Measurements from ENCODE around the gene ITGB7.
A peak's percentile ranks its signal among the peaks of the same experiment; 100 is the strongest.
"Not testable (repeated sequence)": the region's sequence is repeated elsewhere in the genome, so short reads cannot be mapped to it uniquely, and the experiment has no call there.

Gene ITGB7

DNA sequence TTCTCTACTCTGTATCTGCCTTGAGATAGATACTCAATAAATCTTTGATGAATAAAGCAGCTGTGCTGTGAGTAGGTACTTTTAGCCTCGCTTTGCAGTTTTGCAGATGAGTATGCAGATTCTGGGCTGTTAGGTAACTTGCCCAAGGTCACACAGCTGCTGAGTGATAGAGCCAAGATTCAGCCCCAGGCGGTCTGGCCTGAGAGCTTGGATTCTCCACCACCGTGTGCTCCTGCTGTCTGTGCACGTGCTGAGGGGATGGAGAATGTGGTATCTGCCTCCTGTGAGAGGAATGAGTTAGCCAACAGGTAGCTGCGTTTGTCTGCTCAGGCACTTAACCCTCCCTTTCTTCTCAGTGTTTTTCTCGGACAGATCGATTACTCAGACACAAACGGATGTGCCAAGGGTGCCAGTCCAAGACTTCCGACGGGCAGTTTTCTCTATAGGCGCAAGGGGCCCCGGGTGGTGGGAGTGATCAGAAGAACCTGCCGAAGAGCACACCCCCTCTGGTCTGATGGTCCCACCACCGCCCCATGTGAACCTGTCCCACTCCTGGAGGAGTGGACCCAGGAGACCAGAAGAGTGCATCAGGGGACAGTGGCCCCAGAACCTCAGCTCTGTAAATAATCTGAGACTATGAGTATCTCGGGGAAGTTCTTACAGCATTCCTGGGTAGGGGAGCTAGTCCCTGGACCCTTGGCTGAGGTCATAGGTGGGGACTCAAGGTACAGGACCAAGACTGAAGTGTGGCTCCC, 19.7 kb downstream of the ITGB7 start:
- Histone ChIP-seq H3K27ac (peak overlapping the region in 1 of 21 experiments; percentile 22), H3K4me3 (no peak overlapping the region)

GRCh38 chr12:53186745-53187144, 20.3 kb downstream of the ITGB7 start:
- Histone ChIP-seq H3K27ac (no peak overlapping the region), H3K4me3 (no peak overlapping the region)

- H3K4me3 ChIP-seq: no peak overlapping the region
- no peak overlapping the region for H3K27ac ChIP-seq
Observed at GRCh38 chr12:53185582-53186153, 21.4 kb downstream of the ITGB7 start.

DNA sequence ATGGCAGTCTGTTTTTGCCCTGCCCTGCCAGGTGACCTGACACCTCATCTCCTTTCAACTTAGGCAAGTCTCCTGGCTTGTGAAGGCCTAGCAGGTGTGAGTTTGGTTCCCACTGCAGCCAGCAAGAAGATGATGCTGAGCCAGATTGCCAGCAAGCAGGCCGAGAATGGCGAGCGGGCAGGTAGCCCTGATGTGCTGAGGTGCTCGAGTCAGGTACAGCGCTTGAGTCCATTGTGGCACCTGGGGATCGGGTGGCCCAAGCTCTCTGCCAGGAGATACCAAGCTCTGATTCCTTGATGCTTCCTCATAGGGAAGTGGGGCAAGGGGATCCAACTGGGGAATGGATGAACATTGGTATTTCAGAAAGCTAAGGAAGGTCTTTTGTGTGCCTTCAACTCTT, 22.2 kb downstream of the ITGB7 start:
- no peak overlapping the region for H3K4me3 ChIP-seq

GRCh38 chr12:53182903-53183302, 24.1 kb downstream of the ITGB7 start:
- H3K4me3 ChIP-seq: no peak overlapping the region
- peak overlapping the region in 1 of 21 experiments; percentile 14 for H3K27ac ChIP-seq

More for the DNA sequence above, 22.2 kb downstream of the ITGB7 start:
- no peak overlapping the region for H3K27ac ChIP-seq

DNA sequence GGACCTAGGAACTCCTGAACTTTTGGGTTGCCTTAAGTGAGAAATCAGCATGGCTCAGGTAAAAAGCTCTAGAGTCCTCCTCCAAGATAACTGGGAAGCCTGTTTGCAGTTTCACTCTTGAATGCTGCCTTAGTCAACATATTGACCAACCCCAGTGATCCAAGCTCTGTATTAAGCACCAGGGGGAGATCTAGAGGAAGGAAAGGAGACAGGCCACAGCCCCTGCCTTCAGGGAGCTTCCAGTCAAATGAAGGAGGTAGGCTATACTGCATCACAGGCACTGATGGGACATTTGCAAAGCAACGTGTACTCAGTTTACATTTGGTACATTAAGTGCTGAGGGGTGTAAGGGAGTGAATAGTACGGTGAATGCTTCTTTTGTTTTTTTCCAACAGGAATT, 25.1 kb downstream of the ITGB7 start:
- H3K27ac ChIP-seq: peak overlapping the region in 5 of 21 experiments; percentile 87 to 98 (median 95)
- peak overlapping the region in 1 of 7 experiments; percentile 76 for H3K4me3 ChIP-seq

- peak overlapping the region; percentile 79 to 98 (median 93) for H3K27ac ChIP-seq
- H3K4me3 ChIP-seq: peak overlapping the region; percentile 60 to 87 (median 74)
Observed at GRCh38 chr12:53180931-53181645, 26.0 kb downstream of the ITGB7 start.

GRCh38 chr12:53180220-53180930, 26.7 kb downstream of the ITGB7 start, which contains the start of the genes CSAD and ZNF740:
CSAD (minus strand) TSS chr12:53180925; CDS start chr12:53173470, 7,455 bp downstream.
ZNF740 (plus strand) TSS chr12:53180722; CDS start chr12:53181984, 1,262 bp downstream.
- H3K27ac ChIP-seq: peak within 1 kb of the TSS; percentile 79 to 98 (median 93)
- peak within 1 kb of the TSS; percentile 60 to 87 (median 74) for H3K4me3 ChIP-seq

DNA sequence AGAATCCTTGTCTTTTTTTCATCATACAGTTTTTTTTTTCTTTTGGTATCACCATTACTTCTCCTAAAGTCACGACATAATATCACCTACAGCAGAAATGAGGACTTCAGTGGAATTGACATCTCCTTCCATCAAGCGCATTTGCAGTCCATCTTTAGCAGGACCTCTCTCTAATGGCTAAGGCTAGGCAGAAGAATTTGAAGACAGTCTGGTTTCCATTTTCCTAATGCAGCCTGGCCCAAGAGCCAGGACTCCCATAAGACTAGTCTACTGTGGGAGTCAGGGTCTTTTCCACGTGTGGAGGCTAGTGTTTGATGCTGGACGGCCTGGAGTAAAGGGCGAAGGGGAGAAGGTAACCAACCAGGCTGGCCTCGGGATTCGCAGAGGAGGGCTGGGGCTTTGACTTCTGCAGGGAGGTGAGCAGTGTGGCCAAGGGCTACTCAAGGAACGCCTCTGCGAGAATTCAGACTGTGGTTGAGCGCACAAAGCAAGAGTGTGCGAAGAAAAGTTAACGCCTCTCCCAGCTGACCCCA, 27.3 kb downstream of the ITGB7 start:
- H3K27ac ChIP-seq: peak overlapping the region; percentile 59 to 98 (median 93)
- peak overlapping the region; percentile 60 to 87 (median 74) for H3K4me3 ChIP-seq

DNA sequence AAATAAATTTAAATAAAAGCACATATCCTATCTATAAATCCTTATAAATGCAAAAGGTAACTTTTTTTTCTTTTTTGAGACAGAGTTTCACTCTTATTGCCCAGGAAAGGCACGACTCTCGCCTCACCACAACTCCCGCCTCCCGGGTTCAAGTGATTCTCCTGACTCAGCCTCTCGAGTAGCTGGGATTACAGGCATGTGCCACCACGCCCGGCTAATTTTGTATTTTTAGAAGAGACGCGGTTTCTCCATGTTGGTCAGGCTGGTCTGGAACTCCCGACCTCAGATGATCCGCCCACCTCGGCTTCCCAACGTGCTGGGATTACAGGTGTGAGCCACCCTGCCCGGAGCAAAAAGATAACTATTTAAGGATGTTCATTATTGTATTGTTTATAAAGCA, 28.2 kb downstream of the ITGB7 start:
- not testable (repeated sequence) for H3K4me3 ChIP-seq
- H3K27ac ChIP-seq: peak overlapping the region in 1 of 21 experiments; percentile 98

DNA sequence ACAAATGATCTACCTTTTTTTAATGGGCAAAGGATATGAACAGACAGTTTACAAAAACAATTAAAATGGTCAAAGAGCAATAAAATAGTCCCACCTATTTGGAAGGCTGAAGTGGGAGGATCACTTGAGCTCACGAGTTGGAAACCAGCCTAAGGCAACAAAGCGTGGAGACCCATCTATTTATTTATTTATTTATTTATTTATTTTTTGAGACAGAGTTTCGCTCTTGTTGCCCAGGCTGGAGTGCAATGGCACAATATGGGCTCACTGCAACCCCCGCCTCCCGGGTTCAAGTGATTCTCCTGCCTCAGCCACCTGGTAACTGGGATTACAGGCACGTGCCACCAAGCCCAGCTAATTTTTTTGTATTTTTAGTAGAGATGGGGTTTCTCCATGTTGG, 29.6 kb downstream of the ITGB7 start:
- not testable (repeated sequence) for H3K4me3 ChIP-seq, H3K27ac ChIP-seq

GRCh38 chr12:53176750-53177149, 30.3 kb downstream of the ITGB7 start:
- Histone ChIP-seq H3K27ac (no peak overlapping the region), H3K4me3 (no peak overlapping the region)

GRCh38 chr12:53174881-53175491, 32.1 kb downstream of the ITGB7 start:
- Histone ChIP-seq H3K27ac (no peak overlapping the region), H3K4me3 (no peak overlapping the region)

DNA sequence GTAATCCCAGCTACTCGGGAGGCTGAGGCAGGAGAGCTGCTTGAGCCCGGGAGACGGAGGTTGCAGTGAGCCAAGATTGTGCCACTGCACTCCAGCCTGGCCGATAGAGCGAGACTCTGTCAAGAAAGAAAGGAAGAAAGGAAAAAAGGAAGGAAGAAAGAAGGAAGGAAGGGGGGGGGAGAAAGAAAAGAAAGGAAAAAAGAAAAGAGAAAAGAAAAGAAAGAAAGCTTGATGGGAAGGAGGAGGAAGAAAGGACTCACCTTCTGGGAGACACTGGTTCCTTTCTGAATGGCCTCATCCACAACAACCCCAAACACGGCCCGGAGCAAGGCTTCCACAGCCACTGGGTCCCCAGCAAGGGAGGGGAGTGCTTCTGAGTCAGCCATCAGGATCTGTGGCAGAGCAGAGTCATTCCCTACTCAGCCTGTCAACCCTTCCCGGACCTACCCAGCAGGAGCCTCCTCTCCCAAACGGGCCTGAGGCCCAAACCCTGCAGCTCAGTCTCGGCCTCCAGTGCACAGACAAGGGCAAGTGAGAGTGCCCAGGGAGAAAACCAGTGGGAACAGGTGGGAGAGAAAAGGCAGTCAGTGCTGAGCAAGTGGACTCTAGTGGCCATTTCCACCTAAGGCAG, 33.9 kb downstream of the ITGB7 start:
- Histone ChIP-seq H3K4me3 (no peak overlapping the region), H3K27ac (no peak overlapping the region)

DNA sequence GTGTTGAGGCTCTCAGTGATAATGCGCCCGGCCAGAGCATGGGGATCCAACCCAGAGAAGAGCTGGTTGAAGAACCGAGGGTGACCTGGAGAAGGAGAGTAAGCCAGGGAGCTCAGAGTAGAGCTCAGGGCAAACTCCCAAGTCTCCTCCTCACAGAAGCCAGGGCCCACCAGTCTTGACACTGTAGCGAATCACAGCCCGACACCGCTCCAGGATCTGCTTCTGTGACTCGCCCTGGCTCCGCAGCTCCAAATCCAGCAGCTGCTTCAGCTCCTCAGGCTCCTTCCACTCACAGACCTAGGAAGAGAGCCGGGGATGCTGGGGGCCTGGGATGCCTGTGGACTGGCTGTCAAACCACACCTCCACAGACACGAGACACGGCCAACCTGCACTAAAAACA, 34.7 kb downstream of the ITGB7 start:
- H3K27ac ChIP-seq: no peak overlapping the region

DNA sequence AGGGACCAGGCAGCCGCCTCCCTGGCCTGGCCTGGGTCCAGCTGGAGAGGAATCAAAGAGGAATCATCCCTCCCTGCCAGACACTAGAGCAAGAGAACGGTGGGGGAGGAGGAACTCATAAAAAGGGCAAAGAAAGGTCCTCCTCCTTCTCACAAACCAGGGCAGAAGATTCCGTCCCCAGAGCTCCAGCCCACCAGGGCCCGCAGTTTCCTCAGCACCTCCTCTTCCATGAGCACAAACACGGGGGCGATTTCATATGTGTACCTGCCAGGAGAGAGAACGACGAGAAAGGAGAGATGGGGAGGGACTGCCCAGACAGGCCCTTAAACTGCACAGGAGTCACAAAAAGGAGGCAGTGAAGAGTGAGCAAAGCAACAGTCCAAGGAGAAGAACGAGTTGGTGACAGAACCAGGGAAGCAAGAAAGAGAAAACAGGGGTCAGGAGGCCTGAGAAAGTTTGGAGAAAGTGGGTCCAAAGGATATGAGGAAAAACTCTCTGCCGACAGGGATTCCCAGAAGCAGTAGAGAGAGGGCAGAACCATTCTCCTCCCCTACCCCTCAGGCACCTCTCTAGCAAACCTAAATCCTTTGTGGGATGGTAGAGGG, 35.2 kb downstream of the ITGB7 start:
- no peak overlapping the region for H3K27ac ChIP-seq
- H3K4me3 ChIP-seq: no peak overlapping the region

More for the DNA sequence above, 34.7 kb downstream of the ITGB7 start:
- no peak overlapping the region for H3K4me3 ChIP-seq

DNA sequence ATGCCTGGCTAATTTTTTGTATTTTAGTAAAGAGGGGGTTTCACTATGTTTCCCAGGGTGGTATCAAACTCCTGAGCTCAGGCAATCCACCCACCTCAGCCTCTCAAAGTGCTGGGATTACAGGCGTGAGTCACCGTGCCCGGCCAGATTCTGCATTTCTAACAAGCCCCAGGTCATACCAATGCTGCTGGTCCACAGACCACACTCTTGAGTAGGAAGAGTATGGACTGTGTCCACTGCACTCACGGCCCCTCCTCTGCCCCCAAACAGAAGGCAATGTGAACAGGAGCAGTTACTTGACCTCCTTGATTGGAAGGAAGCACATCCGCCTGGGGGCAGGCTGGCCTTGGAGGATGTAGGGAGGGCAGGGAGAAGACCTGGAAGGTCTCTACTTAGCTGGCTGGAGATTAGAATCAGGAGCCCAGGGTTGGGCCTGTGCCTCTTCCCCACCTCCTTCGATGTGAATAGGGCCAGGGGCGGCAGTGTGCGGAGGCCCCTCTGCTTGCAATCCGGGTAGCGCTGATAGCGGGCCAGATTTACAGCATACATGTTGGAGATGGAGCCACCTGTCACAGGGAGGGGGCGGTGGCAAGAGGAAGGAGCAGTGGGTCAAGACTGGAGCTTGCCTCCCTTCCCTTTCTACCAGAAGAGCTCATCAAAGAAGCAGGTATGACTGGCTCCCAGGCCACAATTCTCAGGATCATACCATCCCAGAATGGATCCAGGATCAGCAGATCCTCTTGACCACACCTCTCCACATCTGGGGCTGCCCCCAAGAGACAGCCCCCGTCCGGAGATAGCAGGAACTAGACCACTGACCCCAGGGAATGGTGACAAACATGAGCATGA, 36.0 kb downstream of the ITGB7 start:
- H3K27ac ChIP-seq: no peak overlapping the region
- no peak overlapping the region for H3K4me3 ChIP-seq
